GM12878 (cell line): ENCODE data around the gene BTG2. TPM values are rescaled to one million over a fixed set of nuclear protein-coding genes. Genes with fewer than 3 reads are reported as not detected.

Source experiments
- ATF2 ChIP-seq: IDR thresholded peaks from 2 replicates; pipeline ENCODE4 v1.6.1; 2012; ENCODE audit warnings: low read length, inconsistent platforms
- BHLHE40 ChIP-seq, 2 experiments: fragments of 450-650 bp in 1 of 2; IDR thresholded peaks; 2 replicates each; pipeline ENCODE4 v1.6.1; 2011 to 2017; ENCODE audit warnings: low read depth in 2 of 2, borderline replicate concordance in 1 of 2, improper control_type of control experiment in 1 of 2, low read length in 1 of 2, mild to moderate bottlenecking in 1 of 2
- CBX5 ChIP-seq: sonication (generic); IDR thresholded peaks from 2 replicates; pipeline ENCODE4 v1.6.1; 2016; ENCODE audit warnings: low read depth, moderate library complexity, mild to moderate bottlenecking, inconsistent platforms
- CHD2 ChIP-seq: IDR thresholded peaks from 2 replicates; pipeline ENCODE4 v1.6.1; 2011; ENCODE audit warnings: low read depth, low read length, improper control_type of control experiment, borderline replicate concordance
- CREM ChIP-seq: IDR thresholded peaks from 2 replicates; pipeline ENCODE4 v1.6.1; 2014; ENCODE audit warnings: antibody characterized with exemption, low read depth
- EGR1 ChIP-seq, 2 experiments: IDR thresholded peaks; 1 replicate in 1 of 2; 2 replicates in 1 of 2; pipeline ENCODE4 v1.6.1; 2011 to 2012; ENCODE audit warnings: low read depth in 2 of 2, low read length in 2 of 2, borderline replicate concordance in 1 of 2, mild to moderate bottlenecking in 1 of 2, moderate library complexity in 1 of 2
- KDM1A ChIP-seq: fragments of 200-600 bp; sonication (generic); IDR thresholded peaks from 2 replicates; pipeline ENCODE4 v1.6.1; 2016; ENCODE audit warnings: borderline replicate concordance
- LARP7 ChIP-seq: fragments of 450-650 bp; IDR thresholded peaks from 2 replicates; pipeline ENCODE4 v1.6.1; 2017; ENCODE audit warnings: mild to moderate bottlenecking
- NFXL1 ChIP-seq: fragments of 450-650 bp; IDR thresholded peaks from 2 replicates; pipeline ENCODE4 v1.6.1; 2017; ENCODE audit warnings: antibody characterized with exemption, mild to moderate bottlenecking, borderline replicate concordance
- PML ChIP-seq: IDR thresholded peaks from 2 replicates; pipeline ENCODE4 v1.6.1; 2012; ENCODE audit warnings: low read length, inconsistent platforms
- POLR2A ChIP-seq: IDR thresholded peaks from 2 replicates; pipeline ENCODE4 v1.6.1; 2011; ENCODE audit warnings: low read depth, mild to moderate bottlenecking, low read length
- SREBF2 ChIP-seq: IDR thresholded peaks from 2 replicates; pipeline ENCODE4 v1.6.1; 2012; ENCODE audit warnings: mild to moderate bottlenecking, low read length
- TCF12 ChIP-seq: IDR thresholded peaks from 2 replicates; pipeline ENCODE4 v1.6.1; 2011; ENCODE audit warnings: low read depth, mild to moderate bottlenecking, low read length
- ZBED1 ChIP-seq: IDR thresholded peaks from 2 replicates; pipeline ENCODE4 v1.6.1; 2016; ENCODE audit warnings: borderline replicate concordance
- ZNF217 ChIP-seq: fragments of 450-650 bp; IDR thresholded peaks from 2 replicates; pipeline ENCODE4 v1.6.1; 2017; ENCODE audit warnings: antibody characterized with exemption, mild to moderate bottlenecking
- polyA plus RNA-seq, 11 experiments: library from polyadenylated mRNA; depleted of rRNA in 4 of 11; unstranded in 6 of 11; stranded (reverse) in 5 of 11; fragments of >200 nt; fragmentation: Nextera tagmentation in 4 of 11; fragmentation: Illumina TruSeq in 1 of 11; extraction: Ambion mirVana in 4 of 11; extraction: Trizol in 1 of 11; gene quantifications; 1 replicate in 1 of 11; 2 replicates in 10 of 11; pipeline versions ENCODE4 v1.2.1 to v1.2.3, GENCODE V29; 2011 to 2016; ENCODE audit warnings: inconsistent platforms in 2 of 11, missing spikeins in 2 of 11, low read depth in 1 of 11
- total RNA-seq, 4 experiments: library from RNA; depleted of rRNA in 3 of 4; stranded (reverse); fragments of >200 nt in 3 of 4; fragmentation: Illumina TruSeq in 1 of 4; extraction: Trizol in 1 of 4; gene quantifications; 2 replicates each; pipeline versions ENCODE4 v1.2.1 to v1.2.3, GENCODE V29; 2013 to 2021
- TF ChIP-seq, protein P1 (sequence below): fragments of 450-650 bp; IDR thresholded peaks from 2 replicates; pipeline ENCODE4 v1.6.1; 2017; ENCODE audit warnings: mild to moderate bottlenecking, moderate library complexity
- TF ChIP-seq, protein P2 (sequence below): IDR thresholded peaks from 2 replicates; pipeline ENCODE4 v1.6.1; 2012; ENCODE audit warnings: low read depth, low read length, improper control_type of control experiment
- TF ChIP-seq, protein P3 (sequence below): fragments of 450-650 bp; IDR thresholded peaks from 2 replicates; pipeline ENCODE4 v1.6.1; 2014; ENCODE audit warnings: mild to moderate bottlenecking
- TF ChIP-seq, protein P4 (sequence below): fragments of 450-650 bp; IDR thresholded peaks from 2 replicates; pipeline ENCODE4 v1.6.1; 2018; ENCODE audit warnings: borderline replicate concordance, mild to moderate bottlenecking; ENCODE audit not compliant: partially characterized antibody

BTG2 gene
- total and polyA plus RNA-seq, 10 of the 15 experiments (the other 5 are each of a cell fraction or from before 2014, with no cell fraction given): 23.3 to 160 (median 98.1) TPM

DNA sequence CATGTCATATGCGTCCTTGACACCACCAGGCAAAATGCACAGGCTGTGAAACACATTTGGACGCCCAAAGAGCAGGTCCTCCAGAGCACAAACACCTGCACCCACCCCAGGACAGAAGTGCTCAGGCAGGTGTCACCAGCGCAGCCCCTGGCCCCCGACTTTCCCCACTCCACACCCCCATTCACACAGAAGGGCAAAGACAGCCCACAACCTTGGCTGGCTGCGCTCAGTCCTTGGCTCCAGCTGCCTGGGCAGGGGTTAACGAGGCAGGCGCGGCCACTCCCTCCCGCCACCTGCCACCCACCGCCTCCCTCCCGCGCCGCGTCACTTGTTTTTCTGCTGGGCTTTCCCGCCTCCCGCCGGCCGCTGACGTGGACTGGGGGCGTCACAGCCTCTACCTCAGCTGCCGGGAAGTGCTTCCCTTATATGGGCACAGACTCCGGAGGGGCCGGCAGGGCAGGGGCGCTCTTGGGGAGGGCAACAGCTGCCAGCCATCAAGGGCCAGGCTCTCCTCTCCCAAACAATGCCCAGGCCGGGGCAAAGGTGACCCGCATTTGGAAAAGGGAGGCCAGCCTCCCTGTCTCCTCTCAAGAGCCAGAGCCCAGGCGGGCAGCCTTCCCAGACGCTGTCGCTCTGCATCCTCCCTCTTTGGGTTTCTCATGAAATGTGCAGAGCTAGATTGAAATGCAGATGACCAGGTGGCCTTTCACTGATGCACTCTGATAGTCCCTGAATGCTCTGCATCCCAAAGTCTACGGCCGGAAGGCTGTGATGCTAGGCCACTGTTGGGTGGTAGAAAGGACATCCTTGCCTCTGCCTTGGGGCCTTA, 14.8 kb upstream of the BTG2 start (continued):
- TF ChIP-seq ATF2 (no peak), ZNF217 (no peak), NFXL1 (no peak), SREBF2 (no peak), CBX5 (no peak), CREM (peak; percentile 96), ZBED1 (no peak), TCF12 (peak; percentile 85; the same call in 1 of the 2 replicates), PML (no peak), POLR2A (peak; percentile 86), CHD2 (peak; percentile 64; the same call in 1 of the 2 replicates), LARP7 (peak; percentile 32; the same call in 1 of the 2 replicates), KDM1A (no peak), EGR1 (IDR thresholded peaks at IDR 0.05; ENCODE audit: borderline replicate concordance in 1 of 2, low read depth in 2 of 2, low read length in 2 of 2) (peak in 1 of 2 experiments; percentile 70; a peak in 2 of 3 replicates), BHLHE40 (IDR thresholded peaks at IDR 0.05; ENCODE audit: borderline replicate concordance in 1 of 2, low read depth in 2 of 2, low read length in 1 of 2) (peak in 1 of 2 experiments; percentile 78; a peak in 3 of 4 replicates)
- TF ChIP-seq, protein P1, sequence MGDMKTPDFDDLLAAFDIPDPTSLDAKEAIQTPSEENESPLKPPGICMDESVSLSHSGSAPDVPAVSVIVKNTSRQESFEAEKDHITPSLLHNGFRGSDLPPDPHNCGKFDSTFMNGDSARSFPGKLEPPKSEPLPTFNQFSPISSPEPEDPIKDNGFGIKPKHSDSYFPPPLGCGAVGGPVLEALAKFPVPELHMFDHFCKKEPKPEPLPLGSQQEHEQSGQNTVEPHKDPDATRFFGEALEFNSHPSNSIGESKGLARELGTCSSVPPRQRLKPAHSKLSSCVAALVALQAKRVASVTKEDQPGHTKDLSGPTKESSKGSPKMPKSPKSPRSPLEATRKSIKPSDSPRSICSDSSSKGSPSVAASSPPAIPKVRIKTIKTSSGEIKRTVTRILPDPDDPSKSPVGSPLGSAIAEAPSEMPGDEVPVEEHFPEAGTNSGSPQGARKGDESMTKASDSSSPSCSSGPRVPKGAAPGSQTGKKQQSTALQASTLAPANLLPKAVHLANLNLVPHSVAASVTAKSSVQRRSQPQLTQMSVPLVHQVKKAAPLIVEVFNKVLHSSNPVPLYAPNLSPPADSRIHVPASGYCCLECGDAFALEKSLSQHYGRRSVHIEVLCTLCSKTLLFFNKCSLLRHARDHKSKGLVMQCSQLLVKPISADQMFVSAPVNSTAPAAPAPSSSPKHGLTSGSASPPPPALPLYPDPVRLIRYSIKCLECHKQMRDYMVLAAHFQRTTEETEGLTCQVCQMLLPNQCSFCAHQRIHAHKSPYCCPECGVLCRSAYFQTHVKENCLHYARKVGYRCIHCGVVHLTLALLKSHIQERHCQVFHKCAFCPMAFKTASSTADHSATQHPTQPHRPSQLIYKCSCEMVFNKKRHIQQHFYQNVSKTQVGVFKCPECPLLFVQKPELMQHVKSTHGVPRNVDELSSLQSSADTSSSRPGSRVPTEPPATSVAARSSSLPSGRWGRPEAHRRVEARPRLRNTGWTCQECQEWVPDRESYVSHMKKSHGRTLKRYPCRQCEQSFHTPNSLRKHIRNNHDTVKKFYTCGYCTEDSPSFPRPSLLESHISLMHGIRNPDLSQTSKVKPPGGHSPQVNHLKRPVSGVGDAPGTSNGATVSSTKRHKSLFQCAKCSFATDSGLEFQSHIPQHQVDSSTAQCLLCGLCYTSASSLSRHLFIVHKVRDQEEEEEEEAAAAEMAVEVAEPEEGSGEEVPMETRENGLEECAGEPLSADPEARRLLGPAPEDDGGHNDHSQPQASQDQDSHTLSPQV: no peak
- TF ChIP-seq, protein P2, sequence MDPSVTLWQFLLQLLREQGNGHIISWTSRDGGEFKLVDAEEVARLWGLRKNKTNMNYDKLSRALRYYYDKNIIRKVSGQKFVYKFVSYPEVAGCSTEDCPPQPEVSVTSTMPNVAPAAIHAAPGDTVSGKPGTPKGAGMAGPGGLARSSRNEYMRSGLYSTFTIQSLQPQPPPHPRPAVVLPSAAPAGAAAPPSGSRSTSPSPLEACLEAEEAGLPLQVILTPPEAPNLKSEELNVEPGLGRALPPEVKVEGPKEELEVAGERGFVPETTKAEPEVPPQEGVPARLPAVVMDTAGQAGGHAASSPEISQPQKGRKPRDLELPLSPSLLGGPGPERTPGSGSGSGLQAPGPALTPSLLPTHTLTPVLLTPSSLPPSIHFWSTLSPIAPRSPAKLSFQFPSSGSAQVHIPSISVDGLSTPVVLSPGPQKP: peak; percentile 100
- TF ChIP-seq, protein P3, sequence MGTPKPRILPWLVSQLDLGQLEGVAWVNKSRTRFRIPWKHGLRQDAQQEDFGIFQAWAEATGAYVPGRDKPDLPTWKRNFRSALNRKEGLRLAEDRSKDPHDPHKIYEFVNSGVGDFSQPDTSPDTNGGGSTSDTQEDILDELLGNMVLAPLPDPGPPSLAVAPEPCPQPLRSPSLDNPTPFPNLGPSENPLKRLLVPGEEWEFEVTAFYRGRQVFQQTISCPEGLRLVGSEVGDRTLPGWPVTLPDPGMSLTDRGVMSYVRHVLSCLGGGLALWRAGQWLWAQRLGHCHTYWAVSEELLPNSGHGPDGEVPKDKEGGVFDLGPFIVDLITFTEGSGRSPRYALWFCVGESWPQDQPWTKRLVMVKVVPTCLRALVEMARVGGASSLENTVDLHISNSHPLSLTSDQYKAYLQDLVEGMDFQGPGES: no peak
- TF ChIP-seq, protein P4, sequence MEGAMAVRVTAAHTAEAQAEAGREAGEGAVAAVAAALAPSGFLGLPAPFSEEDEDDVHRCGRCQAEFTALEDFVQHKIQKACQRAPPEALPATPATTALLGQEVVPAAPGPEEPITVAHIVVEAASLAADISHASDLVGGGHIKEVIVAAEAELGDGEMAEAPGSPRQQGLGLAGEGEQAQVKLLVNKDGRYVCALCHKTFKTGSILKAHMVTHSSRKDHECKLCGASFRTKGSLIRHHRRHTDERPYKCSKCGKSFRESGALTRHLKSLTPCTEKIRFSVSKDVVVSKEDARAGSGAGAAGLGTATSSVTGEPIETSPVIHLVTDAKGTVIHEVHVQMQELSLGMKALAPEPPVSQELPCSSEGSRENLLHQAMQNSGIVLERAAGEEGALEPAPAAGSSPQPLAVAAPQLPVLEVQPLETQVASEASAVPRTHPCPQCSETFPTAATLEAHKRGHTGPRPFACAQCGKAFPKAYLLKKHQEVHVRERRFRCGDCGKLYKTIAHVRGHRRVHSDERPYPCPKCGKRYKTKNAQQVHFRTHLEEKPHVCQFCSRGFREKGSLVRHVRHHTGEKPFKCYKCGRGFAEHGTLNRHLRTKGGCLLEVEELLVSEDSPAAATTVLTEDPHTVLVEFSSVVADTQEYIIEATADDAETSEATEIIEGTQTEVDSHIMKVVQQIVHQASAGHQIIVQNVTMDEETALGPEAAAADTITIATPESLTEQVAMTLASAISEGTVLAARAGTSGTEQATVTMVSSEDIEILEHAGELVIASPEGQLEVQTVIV: no peak
